NCI-H446 treated with DMSO at 0.1 percent for 48 hours (cell line): ENCODE results near the gene TMEM222.

Source experiments
- DNase-seq: peaks from one replicate; lab custom pipeline; 2025; lab: John Stamatoyannopoulos, UW

Gene TMEM222

DNA sequence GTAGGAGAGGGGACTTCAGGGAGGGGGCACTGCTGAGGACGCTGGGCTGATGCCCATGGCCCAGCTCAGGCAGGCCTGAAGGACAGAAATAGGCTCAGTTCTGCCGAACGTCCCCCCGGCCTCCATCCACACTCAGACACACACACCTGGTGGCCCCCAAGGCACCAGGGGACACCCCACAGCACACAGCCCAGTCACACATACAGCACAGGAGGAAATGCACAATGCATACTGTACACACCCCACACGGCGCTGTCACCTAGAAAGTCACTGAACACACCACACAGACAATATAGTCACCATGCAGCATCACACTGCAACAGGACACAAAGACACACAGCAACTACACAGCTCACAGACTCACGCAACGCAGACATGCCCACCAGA is 20.4 kb downstream of the TMEM222 start:
- DNase-seq = no peak

DNA sequence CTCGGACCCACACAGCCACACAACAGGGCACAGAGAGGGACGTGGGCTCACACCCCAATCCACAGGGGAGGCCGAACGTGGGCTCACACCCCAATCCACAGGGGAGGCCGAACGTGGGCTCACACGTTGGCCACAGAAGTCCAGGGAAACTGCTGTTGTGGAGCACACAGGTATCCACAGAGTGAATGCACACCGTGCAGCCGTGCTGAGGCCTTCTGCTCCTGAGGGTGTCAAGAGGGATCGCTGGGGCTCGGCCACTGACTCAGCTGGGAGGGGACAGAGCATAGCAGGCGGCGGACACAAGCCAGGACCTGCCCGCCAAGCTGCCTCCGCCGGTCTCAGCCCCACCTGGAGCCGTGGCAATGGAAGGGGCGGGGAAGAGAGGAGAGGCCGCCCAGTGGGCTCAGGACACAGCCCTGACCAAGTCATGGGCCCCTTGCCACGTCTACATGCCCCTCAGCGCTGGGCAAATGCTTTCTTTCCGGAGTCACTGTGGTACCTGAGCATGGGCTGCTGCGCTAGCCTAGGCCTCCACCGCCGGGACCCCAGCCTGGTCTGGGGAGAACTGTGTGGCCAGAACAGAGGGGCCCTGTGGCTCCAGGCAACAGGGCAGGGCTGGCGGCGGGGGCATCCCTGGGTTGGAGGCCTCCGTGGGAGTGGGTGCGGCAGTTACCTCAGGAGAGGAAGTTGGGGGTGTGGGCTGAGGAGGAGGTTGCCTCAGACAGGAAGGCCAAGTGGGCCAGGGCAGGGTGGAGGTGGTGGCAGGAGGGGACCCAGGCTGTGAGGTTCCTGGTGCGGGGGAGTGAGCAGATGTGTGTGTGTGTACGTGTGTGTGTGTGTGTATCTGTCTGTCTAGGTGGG is 21.0 kb downstream of the TMEM222 start:
- no peak for DNase-seq

DNA sequence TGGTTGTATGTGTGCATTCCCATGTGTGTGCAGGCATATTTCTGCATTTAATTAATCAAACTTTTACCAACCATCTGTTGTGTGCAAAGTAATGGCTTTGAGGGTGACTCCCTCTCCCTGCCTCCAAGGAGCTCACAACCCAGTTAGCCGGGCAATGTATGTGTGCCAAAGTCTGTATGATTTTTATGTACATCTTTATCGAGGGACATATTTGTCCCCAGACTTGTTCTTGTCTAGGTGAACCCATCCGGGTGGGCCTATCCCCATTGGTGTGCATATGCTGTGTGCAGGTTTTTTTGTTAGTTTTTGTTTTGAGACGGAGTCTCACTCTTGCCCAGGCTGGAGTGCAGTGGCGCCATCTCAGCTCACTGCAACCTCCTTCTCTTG is 21.7 kb downstream of the TMEM222 start:
- DNase-seq = no peak

- no peak for DNase-seq
Measured at GRCh38 chr1:27345272-27345671, 23.3 kb downstream of the TMEM222 start.

DNA sequence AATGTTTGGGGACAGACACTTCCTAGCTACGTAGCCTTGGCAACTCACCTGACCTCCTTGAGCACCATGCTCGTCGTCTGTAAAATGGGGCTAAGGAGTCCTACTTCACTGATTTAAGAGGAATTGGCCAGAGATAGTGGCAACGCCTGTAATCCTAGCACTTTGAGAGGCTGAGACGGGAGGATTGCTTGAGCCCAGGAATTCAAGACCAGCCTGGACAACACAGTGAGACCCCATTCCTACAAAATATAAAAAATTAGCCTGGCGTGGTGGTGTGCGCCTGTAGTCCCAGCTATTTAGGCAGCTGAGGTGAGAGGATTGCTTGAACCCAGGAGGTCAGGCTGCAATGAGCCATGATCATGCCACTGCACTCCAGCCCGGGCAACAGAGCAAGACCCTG is 24.4 kb downstream of the TMEM222 start:
- no peak for DNase-seq

DNA sequence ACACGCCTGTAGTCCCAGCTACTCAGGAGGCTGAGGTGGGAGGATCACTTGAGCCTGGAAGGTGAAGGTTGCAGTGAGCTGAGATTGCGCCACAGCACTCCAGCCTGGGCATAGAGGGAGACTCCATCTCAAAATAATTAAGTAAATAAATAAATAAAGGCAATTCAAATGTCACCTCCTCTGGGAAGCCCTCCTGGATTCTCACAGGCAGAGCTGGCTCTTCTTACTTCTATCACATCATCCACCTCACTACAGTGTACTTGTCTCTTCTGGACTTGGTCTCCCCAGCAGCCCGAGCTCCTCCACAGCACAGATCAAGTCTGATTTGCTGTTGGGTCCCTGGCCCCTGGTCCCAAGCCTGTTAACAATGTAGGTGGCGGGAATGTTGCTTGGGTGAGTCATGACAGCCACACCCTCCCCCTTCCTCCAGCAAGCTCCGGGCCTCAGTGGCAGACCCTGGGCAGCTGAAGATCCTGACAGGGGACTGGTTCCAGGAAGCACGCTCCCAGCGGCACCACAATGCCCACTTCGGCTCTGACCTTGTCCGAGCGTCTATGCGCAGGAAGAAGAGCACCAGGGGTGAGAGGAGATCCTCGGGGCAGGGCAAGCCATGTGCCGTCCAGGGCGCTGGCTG is 25.1 kb downstream of the TMEM222 start:
- DNase-seq = no peak

- DNase-seq = no peak
Measured at GRCh38 chr1:27348861-27349783, 27.2 kb downstream of the TMEM222 start.

GRCh38 chr1:27349784-27350662 is 28.1 kb downstream of the TMEM222 start:
- no peak for DNase-seq

DNA sequence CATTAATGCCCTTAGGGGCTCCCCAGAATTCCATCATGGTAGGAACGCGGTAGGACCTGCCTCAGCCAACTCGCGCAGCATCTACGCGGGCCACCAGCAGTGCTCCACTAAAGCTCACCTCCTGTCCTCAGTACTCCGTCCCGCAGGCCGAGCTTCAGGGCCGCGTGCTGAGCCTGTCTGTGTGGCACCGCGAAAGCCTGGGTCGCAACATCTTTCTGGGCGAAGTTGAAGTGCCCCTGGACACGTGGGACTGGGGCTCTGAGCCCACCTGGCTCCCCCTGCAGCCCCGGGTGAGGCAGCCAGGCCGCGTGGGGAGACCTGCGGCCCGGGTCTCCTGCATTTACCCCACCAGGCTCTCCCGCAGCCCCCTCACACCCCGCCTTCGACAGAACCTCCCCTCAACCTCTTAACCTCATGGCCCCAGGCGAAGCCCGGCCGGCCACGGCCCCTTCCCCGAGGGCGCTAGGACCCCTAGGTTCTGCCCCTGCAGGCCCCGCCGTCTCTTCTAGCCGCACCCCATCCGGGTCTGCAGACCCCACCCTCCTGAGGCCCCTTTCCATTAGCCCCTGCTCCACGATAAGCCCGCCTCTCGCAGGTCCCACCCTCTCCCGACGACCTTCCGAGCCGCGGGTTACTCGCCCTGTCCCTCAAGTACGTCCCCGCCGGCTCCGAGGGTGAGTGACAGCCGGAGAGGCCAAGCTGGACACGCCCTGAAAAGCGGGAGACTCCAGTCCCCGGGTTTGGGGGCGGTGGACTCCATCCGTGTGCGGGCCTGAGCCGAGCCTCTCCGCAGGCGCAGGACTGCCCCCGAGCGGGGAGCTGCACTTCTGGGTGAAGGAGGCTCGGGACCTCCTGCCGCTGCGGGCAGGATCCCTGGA is 28.9 kb downstream of the TMEM222 start:
- DNase-seq = no peak

- DNase-seq = no peak
Measured at GRCh38 chr1:27351541-27352107, 29.7 kb downstream of the TMEM222 start.

GRCh38 chr1:27353166-27353565 is 31.2 kb downstream of the TMEM222 start:
- no peak for DNase-seq

- DNase-seq = no peak
Measured at GRCh38 chr1:27353629-27354028, 31.7 kb downstream of the TMEM222 start.

- DNase-seq = no peak
Measured at GRCh38 chr1:27355683-27356082, 33.7 kb downstream of the TMEM222 start.

DNA sequence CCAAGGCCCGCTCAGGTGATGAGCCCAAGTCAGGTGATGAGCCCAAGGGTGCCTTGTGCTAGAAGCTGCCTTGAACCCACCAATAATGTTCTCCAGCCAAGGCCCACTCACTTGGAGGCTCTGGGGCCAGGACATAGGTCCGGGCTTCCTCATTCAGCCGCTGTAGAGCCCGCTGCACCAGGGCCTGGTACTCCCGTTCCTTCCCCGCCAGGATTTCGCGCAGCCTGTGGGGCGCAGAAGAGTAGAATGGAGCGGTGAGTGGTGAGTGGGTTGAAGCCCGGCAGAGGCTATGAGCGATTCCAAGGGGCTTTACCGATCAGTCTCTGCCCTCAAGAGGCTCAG is 34.3 kb downstream of the TMEM222 start:
- no peak for DNase-seq

GRCh38 chr1:27356619-27357280 is 34.8 kb downstream of the TMEM222 start:
- DNase-seq = no peak

- no peak for DNase-seq
Measured at GRCh38 chr1:27357281-27358037, 35.5 kb downstream of the TMEM222 start.

DNA sequence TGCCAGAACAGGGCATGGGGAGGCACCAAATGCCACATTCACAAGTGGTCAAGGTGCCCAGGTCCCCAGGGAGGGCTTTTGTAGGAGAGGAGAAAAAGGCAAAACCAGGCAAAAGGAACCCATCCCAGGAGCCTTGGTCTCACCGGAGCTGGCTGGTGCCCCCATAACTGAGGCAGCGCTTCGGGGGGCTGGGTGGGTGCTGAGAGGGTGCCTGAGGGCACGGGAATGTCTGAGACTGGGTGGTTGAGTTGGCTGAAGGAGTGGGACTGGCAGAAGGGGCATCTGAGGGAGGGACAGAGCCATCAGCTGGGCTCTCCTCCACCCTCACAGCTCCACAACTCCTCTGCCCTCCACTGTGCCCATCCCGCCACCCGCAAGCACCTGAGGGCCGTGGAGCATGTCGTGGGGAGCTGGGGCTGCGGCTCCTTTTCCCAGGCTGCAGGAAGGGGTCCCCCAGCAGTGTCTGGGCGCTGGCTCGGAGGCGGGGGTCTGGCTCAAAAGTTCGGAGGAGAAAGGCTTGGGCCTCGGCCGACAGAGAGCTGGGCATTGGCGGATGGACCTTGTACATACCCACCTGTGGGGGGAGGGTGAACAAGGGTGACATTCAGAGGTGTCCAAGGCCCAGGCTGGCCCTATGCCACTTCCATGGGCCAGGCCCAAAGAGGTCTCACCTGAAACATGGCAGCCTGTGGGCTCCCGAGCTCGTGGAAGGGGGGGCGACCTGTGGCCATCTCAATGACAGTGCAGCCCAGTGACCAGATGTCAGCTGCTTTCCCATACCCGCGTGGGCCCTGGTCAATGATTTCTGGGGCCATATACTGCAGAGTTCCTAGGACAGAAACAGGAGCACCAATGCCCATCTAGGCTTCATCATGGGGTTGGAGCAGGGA is 36.3 kb downstream of the TMEM222 start:
- no peak for DNase-seq

- DNase-seq = no peak
Measured at GRCh38 chr1:27358928-27359313, 37.0 kb downstream of the TMEM222 start.
